GM19238 (cell line): ENCODE measurements around the gene MLEC.

Experiments
- DNase-seq: peaks from one replicate; pipeline ENCODE4 v3.0.0; 2011; ENCODE audit warnings: low spot score; ENCODE audit not compliant: insufficient read length

Gene MLEC

DNA sequence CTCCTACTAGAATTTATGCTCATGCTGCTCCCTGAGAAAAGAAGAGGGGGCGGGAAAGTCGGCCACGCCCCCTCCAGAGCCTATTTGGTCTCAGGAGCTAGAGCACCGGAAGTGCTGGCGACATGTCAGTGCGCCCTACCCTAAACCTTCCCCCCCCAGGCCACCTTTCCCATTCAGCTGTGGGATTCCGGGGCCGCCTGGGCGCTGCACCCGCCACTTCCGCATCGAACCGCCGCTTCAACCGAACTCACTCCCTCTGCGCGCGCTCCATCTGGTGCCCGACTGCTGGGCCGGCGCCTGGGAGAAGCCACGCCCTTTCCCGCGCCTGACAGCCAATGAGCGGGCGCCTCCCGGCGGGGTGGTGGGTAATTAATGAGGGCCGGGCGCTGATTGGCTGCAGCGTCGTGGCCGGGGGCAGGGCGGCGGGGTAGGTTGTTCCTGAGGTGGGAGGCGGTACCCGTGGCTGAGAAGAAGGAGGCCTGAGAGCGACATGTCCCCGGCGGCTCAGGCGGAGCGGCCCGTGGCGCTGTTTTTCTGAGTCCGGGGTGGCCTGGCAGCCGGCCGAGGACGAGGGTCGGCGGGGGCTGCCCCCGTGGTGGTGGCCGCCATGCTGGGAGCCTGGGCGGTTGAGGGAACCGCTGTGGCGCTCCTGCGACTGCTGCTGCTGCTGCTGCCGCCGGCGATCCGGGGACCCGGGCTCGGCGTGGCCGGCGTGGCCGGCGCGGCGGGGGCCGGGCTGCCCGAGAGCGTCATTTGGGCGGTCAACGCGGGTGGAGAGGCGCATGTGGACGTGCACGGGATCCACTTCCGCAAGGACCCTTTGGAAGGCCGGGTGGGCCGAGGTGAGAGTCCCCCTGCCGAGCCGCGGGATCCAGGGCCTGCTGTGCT lies at the start of gene MLEC:
Gene MLEC, plus strand, starts transcription at position 460 of the 888 bp plus-strand sequence. Its CDS starts 148 bp downstream, at position 608.
- peak; percentile 87 for DNase-seq

DNA sequence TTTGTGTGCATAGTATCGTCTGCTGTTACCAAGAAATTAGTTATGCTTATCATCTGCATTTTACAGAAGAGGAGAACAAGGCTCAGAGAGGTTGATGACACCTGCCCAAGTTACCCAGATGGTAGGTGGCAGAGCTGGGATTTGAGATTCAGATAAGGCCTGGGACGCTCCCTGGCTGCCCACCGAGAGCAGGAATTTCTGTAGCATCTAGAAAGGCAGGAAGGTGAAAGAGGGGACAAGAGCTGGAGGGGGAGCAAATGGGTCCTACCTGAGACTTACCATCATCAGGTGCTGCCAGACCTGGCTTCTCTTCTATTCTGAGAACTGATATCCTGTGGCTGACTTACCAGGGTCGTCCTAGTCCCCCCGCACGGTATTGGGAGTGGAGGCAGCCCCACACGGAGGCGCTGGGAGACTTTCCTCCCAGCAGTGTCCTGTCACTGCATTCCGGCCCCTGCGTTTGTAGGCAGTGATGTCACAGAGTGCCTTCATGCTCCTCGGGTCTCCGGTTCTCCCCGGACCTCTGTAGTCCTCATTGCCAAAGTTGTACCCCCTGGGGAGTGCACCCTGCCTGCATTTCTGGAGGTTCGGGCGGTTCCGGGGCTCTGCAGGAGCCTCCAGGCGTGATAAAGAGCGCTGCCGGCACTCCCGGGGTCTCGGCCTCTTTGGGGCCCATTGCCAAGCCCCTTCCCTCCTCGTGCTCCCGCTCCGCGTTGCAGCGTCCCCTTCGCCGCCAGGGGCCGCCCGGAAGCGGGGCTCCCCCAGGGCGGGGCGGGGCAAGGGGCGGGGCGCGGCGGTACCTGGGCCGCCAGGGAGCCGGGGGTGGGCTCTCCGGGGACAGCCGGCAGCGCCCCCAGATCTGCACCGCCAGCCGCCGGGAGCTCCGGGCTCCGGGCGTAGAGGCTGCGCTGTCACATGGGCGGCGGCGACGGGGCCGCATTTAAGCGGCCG lies 46.9 kb upstream of the MLEC start, which contains the start of gene CABP1:
Gene CABP1, plus strand, starts transcription at position 856 of the 951 bp plus-strand sequence. Its CDS starts 60 bp downstream, at position 916.
- peak; percentile 76 for DNase-seq

DNA sequence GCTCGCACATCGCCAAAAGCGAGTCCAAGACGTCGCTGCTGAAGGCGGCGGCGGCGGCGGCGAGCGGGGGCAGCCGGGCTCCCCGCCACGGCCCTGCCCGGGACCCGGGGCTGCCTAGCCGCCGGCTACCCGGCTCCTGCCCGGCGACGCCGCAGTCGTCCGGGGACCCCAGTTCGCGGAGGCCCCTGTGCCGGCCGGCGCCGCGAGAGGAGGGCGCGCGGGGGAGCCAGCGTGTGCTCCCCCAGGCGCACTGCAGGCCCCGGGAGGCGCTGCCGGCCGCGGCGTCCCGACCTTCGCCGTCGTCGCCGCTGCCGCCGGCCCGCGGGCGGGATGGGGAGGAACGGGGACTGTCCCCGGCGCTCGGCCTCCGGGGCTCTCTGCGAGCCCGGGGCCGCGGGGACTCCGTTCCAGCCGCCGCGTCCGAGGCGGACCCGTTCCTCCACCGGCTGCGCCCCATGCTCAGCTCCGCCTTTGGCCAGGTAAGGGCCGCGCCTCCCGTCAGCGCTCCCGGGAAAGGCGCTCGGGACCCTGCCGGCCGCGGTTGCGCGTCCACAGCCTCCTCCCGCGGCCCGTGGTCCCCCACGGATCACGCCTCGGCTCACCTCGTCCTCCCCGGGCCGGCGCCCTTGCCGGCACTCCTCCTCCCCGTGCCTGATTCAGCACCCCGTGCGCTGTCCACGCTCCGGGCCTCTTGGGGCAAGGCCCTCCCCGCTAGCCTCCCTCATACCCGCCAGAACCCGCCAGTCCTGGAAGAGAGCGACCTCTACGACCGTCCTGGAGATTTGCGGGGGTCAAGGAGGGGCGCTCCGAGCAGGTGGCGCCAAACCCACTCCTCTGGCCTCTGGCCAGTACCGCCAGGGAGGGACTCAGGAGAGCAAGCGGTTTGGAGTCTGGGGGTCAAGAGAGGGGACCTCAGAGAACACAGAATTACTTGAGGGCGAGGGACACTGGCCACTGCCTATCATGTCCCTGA lies 45.8 kb upstream of the MLEC start:
- DNase-seq: peak; percentile 35

DNA sequence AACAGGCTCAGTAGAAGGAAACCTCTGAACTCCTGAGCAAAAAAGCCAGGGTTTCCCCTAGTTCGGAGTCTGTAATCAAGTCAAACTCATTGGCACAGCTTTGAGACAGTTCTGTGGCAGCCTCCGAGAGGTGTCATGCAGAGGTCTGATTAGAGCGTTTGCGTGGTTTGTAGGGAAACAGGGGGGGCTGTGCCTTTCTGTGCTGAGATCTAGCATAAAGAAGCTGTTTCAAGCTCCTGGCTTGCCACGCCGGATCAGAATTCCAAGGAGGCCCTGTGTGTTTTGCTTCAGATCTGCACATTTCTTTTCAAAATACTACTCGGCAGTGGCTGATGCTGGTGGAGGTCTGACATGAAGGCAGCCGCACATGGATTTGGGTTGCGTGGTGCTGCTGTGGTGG lies 44.8 kb upstream of the MLEC start:
- DNase-seq: no peak

- no peak for DNase-seq
Measured at GRCh38 chr12:120642826-120643225, 44.1 kb upstream of the MLEC start.

- DNase-seq: no peak
Measured at GRCh38 chr12:120643574-120643973, 43.4 kb upstream of the MLEC start.

GRCh38 chr12:120646044-120646443 lies 40.9 kb upstream of the MLEC start:
- DNase-seq: no peak

DNA sequence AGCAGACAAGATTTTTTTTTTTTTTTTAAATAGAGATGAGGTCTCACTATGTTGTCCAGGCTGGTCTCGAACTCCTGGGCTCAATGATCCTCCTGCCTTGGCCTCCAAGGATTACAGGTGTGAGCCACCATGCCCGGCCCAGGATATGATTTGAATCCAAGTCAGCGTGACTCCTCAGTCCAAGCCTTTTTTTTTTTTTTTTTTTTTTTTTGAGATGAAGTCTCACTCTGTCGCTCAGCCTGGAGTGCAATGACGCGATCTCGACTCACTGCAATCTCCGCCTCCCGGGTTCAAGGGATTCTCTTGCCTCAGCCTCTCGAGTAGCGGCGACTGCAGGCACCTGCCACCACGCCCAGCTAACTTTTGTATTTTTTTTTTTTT lies 39.6 kb upstream of the MLEC start:
- DNase-seq: no peak

DNA sequence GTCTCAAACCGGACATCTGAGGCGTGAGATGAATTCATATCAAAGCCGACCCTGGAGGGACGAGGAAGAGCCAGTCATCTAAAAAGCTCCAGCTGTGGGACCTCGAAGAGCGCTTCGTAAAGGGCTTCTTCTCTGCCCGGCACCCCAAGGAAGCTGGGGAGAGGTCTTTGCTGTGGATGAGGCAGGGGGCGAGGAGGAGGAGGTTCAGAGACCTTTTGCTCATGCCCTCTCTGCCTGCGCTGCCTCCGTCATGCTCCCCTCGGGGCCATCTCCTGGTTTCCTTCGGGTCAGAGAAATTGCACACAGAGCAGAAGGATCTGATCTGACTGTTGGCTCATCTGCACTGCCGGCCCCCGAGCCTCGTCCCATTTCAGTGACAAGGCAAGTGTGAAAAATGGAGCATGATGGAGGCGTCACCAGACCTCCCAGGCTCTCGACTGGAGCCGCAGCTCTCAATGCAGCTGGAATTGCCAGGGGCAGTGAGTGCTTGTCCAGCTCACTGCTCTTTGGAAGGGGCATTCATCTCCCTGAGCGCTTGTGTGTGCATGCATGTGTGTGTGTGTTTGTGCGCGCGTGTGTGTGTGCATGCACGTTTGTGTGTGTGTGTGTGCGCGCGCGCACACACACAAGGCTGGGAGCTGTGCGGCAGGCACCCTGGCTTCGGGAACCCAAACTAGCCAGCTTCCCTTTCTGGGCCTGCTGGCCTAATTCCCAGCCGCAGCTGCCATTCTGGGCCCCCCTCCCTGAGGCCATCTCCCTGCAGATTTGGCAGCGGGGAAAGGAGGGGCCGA lies 37.3 kb upstream of the MLEC start:
- DNase-seq: no peak

GRCh38 chr12:120650233-120650690 lies 36.7 kb upstream of the MLEC start:
- no peak for DNase-seq

- DNase-seq: no peak
Measured at GRCh38 chr12:120651821-120652220, 35.1 kb upstream of the MLEC start.

DNA sequence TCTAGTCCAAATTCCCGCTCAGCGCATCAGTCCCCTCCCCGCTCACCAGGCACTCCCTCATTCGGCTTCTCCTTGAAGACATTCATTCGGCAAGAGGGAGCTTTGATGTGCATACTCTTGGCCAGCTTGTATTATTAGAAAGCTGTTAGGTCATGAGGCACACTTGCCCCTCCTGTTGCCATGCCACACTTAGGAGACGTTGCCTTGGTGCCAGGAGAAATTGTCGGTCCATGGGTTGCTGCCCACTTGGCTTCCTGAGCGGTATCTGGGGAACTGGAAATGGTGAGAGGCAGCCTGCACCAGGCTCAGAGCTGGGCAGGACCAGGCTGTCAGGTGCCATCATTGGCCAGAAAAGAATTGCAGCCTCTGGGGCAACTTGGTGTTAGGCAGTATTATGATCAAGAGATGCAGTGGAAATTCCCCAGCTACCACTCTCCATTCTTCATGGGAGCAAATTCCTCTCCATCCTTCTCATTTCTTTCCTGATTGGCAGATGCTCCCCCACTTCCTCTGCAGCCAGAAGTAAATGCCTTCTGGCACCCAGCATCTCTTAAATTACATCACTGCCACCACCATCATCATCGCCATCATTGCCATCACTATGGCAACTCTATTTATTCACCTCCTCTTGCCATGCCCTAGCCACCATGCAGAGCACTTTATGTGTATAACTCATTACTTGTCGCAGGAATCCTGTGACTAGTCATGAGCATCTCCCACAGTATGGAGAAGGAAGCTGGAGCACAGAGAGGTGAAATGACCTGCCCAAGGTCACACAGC lies 34.1 kb upstream of the MLEC start:
- no peak for DNase-seq

GRCh38 chr12:120653611-120654010 lies 33.3 kb upstream of the MLEC start:
- no peak for DNase-seq

DNA sequence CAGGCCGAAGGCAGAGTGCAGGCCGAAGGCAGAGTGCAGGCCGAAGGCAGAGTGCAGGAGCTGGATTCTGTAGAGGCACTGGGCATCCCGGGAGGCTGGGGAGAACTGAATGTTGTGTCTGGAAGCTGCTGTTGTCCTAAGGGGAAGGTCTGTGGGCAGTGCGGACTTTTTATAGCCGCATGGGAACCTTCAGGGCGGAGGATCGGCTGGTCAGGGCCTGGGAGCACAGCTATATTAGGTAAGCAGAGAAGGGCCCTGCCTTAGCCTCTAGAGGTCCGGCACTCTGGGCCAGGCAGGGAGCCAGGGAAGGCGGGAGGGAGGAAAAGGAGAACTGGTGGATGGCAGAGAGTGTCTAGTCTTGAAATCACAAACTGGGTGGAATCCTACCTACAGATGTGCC lies 32.3 kb upstream of the MLEC start:
- no peak for DNase-seq

DNA sequence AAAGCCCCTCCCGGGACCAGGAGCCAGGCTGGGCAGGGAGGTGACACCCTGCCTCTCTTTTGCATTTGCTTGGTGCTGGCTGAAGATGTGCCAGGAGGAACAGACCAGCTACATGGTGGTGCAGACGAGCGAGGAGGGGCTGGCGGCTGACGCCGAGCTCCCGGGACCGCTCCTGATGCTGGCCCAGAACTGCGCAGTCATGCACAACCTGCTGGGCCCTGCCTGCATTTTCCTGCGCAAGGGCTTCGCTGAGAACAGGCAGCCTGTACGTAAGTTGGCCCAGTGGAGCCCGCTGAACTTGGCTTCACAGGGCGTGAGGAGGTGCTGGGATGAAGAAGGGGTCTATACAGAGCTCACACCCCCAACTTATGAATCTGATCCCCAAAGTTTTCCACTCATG lies 30.9 kb upstream of the MLEC start:
- DNase-seq: no peak

- no peak for DNase-seq
Measured at GRCh38 chr12:120658286-120659150, 28.4 kb upstream of the MLEC start.

DNA sequence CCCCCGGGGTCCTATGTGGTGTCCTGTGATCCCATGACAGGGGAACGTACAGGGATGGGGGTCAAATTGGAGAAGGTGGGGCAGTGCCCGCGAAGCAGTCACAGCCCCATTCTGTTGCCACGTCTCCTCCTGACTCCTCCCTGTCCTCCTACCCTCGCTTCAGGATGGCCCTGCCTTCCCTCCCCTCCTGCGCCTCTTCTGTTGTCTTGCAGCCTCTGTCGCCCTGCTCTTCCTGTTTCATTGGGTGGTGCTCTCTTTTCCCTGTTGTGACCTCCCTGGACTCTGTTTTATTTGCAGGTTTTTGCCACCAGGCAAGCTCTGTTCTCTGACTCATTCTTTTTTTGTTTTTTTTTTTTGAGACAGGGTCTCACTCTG lies 27.8 kb upstream of the MLEC start:
- no peak for DNase-seq

GRCh38 chr12:120661432-120661831 lies 25.5 kb upstream of the MLEC start:
- no peak for DNase-seq
